ENCODE data around the gene CFAP43.

The CFAP43 gene

DNA sequence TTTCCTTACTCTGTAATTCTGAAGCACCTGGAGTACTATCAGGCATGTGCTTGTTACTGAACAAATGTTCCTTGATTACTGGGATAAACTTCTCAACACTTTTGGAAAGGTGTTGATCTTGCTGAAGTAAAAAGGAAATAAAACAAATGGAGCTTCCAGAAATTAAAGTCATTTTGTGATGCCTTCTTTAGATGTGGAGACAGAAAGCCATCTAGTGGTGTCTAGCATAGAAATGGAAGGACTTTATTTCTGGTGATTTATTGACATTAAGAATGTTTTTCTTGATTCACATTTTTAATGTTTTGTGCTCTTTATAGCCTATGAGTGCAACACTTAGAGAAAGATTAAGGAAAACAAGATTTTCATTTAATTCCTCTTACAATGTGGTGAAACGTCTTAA lies 108.8 kb downstream of the CFAP43 start:
- Histone ChIP-seq H3K4me3 (ENCODE audit: low read depth in 1 of 2, low read length in 2 of 2) (no peak overlapping the region), H3K27me3 (ENCODE audit: control insufficient read depth in 1 of 2, insufficient read depth in 2 of 2, low read length in 2 of 2) (no peaks in the 10 kb centered on the region), H3K9me3 (ENCODE audit: low read length) (no peaks in the 10 kb centered on the region), H3K36me3 (ENCODE audit: insufficient read depth, low read length) (no peaks in the 10 kb centered on the region), H3K4me1 (ENCODE audit: insufficient read depth, low read length) (peaks cover 6% of the 10 kb centered on the region), H3K27ac (ENCODE audit: low read depth, low read length) (no peak overlapping the region), H3K9ac (ENCODE audit: low read length) (no peak overlapping the region)

DNA sequence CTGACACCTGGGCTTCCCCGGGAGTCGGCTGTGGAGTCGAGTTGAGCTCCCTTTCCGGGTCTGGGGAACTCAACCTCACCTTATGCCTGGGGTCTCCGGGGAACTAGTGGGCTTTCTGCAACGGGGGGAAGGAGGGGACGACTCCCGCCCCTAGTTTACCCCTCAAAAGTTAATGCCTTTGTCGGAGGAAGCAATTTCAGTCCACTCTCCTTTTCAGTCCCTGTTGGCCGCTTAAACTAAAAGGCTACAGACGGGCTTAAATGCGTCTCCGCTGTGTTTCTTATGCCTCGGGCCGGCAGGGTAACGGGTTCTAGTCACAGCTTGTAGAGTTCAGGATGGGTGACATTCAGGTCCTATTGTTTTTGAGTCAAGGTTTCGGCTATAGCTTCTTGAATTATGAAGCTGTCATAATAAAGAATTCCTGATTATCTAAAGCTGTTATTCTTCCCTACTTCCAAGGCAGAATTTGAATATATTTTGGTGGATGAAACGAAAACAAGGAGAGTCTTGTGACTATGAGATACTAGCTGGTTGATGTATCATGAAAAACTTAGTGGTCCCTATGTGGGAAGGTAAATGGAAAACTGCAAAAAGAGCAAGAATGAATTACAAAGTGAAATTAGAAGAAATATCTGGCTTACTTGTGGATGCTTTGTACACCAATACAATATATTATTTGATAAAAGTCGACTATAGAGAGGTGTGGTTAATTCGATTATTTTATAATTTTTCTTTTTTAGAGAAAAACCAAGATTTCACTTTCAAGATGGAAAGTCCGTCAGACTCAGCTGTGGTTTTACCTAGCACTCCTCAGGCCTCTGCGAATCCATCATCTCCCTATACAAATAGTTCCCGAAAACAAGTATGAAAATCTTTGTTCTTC lies 109.7 kb downstream of the CFAP43 start:
- no peaks in the 10 kb centered on the region for H3K36me3 ChIP-seq (ENCODE audit: insufficient read depth, low read length)
- H3K4me1 ChIP-seq (ENCODE audit: insufficient read depth, low read length) = peaks cover 6% of the 10 kb centered on the region
- peak overlapping the region; percentile 63 for H3K27ac ChIP-seq (ENCODE audit: low read depth, low read length)
- H3K27me3 ChIP-seq (ENCODE audit: control insufficient read depth in 1 of 2, insufficient read depth in 2 of 2, low read length in 2 of 2) = no peaks in the 10 kb centered on the region
- peak overlapping the region; percentile 75 to 95 for H3K4me3 ChIP-seq (ENCODE audit: low read depth in 1 of 2, low read length in 2 of 2)
- peak overlapping the region; percentile 86 for H3K9ac ChIP-seq (ENCODE audit: low read length)
- H3K9me3 ChIP-seq (ENCODE audit: low read length) = no peaks in the 10 kb centered on the region

DNA sequence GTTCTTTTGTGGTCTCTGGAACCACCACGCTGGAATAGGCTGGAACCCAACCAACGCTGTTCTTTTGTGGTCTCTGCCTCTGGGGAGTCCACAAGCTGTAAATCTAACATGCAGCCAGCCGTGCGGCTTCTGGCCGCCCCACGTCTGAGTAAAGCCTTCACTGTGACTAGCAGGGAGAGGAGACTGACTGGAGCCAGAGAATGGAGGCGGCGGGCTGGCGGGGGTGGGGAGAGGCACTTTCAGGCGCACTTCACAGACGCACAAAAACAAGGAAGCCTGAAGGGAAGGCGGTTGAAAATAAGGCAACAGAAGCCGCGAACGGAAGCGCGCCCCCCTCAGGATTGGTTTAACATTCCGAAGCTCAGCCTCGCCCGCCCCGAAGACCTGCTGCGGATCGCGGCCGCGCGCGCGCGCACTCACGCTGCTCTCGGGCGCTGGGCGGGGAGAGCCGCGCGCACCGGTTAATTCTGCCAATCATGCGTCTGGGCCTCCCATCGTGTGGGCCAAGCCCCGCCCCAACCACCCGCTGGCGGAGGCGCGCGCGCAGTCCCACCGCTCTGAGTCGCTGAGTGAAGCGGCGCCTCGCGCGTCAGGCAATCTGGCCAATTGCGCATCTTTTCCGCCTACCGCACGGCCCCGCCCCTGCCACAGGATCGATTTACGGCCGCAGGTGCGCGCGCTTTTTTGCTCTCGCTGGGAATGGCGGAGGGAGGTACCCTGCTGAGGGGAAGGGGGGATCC lies 110.5 kb downstream of the CFAP43 start, which contains the start of gene SFR1:
Gene SFR1 (plus strand): TSS at position 687 of the 740 bp plus-strand sequence. CDS start 13 bp downstream, at position 700.
- peak within 1 kb of the TSS; percentile 96 for H3K9ac ChIP-seq (ENCODE audit: low read length)
- H3K27ac ChIP-seq (ENCODE audit: low read depth, low read length) = peak within 1 kb of the TSS; percentile 89
- peaks cover 6% of the 10 kb centered on the region for H3K4me1 ChIP-seq (ENCODE audit: insufficient read depth, low read length)
- no peaks in the 10 kb centered on the region for H3K9me3 ChIP-seq (ENCODE audit: low read length)
- H3K27me3 ChIP-seq (ENCODE audit: control insufficient read depth in 1 of 2, insufficient read depth in 2 of 2, low read length in 2 of 2) = no peaks in the 10 kb centered on the region
- H3K4me3 ChIP-seq (ENCODE audit: low read depth in 1 of 2, low read length in 2 of 2) = peak within 1 kb of the TSS; percentile 75 to 96
- H3K36me3 ChIP-seq (ENCODE audit: insufficient read depth, low read length) = no peaks in the 10 kb centered on the region

DNA sequence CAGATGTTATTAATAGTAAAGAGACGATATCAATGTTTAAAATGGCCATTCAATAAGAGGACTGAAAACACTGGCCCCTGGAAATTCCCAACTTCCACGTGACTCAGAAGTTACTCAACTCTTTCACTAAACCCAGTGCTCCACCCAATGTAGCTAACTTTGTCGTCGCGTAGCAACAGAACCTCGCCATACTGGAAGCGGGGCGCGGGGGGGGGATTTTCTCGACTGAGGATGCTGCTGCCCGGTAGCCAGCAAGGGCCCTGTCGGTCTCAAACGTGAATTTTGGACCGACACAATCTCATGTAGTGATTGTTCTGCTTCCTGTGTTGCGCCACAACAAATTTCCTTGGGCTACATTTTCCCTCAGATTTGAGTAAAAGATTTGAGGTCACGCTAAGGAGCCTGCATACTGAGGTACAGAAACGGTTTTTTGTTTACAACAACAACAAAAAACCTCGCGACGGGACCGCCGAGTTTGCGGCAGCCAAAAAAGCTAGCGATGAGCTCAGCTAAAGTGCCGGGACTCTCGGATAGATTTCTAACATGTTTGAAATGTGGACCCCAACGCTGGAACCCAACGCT lies 111.2 kb downstream of the CFAP43 start:
- Histone ChIP-seq H3K27ac (ENCODE audit: low read depth, low read length) (peak overlapping the region; percentile 89), H3K27me3 (ENCODE audit: control insufficient read depth in 1 of 2, insufficient read depth in 2 of 2, low read length in 2 of 2) (no peaks in the 10 kb centered on the region), H3K9ac (ENCODE audit: low read length) (peak overlapping the region; percentile 96), H3K4me1 (ENCODE audit: insufficient read depth, low read length) (peaks cover 6% of the 10 kb centered on the region), H3K9me3 (ENCODE audit: low read length) (no peaks in the 10 kb centered on the region), H3K4me3 (ENCODE audit: low read depth in 1 of 2, low read length in 2 of 2) (peak overlapping the region; percentile 35 to 96), H3K36me3 (ENCODE audit: insufficient read depth, low read length) (no peaks in the 10 kb centered on the region)

DNA sequence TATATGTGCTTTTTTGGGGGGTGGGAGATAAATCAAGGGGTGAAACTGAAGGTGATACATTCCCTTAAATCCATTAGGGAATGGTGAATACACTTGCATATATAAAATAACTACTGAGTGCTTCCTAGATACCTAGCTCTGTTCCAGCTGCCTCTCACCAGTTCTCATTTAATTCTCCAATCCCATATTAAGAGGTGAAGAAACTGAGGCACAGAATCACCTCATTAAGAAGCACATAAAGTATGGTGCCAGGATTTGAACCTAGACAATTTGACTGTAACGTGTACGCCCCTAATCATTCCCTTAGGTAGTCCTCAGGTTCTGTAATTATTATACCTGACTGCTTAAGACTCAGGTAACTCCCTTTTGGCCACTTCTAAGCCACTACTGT lies 111.7 kb downstream of the CFAP43 start:
- Histone ChIP-seq H3K4me1 (ENCODE audit: insufficient read depth, low read length) (peaks cover 6% of the 10 kb centered on the region), H3K36me3 (ENCODE audit: insufficient read depth, low read length) (no peaks in the 10 kb centered on the region), H3K9ac (ENCODE audit: low read length) (peak overlapping the region; percentile 96), H3K27ac (ENCODE audit: low read depth, low read length) (peak overlapping the region; percentile 89), H3K4me3 (ENCODE audit: low read depth in 1 of 2, low read length in 2 of 2) (peak overlapping the region in 1 of 2 donors; percentile 96), H3K27me3 (ENCODE audit: control insufficient read depth in 1 of 2, insufficient read depth in 2 of 2, low read length in 2 of 2) (no peaks in the 10 kb centered on the region), H3K9me3 (ENCODE audit: low read length) (no peaks in the 10 kb centered on the region)

DNA sequence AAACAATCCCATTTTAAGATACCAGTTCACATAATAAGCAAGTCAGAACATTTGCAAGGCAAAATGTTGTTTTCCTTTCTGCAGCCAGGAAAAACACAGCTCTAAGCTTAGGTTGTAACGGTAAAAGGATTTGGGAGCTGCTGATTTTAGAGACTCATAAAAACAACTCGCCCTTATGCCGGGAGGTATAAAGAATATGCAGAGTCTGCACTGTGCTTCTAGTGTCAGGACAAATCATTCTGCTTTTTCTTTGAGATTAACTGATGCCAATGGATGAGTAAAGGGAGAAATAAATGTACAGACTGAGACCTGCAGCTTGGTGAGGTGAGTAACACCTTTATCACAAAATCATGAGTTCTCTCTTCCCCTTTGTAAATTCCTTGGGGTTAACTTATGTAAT lies 112.2 kb downstream of the CFAP43 start:
- Histone ChIP-seq H3K9ac (ENCODE audit: low read length) (peak overlapping the region; percentile 96), H3K4me1 (ENCODE audit: insufficient read depth, low read length) (peaks cover 6% of the 10 kb centered on the region), H3K27ac (ENCODE audit: low read depth, low read length) (no peak overlapping the region), H3K27me3 (ENCODE audit: control insufficient read depth in 1 of 2, insufficient read depth in 2 of 2, low read length in 2 of 2) (no peaks in the 10 kb centered on the region), H3K4me3 (ENCODE audit: low read depth in 1 of 2, low read length in 2 of 2) (no peak overlapping the region), H3K9me3 (ENCODE audit: low read length) (no peaks in the 10 kb centered on the region), H3K36me3 (ENCODE audit: insufficient read depth, low read length) (no peaks in the 10 kb centered on the region)

DNA sequence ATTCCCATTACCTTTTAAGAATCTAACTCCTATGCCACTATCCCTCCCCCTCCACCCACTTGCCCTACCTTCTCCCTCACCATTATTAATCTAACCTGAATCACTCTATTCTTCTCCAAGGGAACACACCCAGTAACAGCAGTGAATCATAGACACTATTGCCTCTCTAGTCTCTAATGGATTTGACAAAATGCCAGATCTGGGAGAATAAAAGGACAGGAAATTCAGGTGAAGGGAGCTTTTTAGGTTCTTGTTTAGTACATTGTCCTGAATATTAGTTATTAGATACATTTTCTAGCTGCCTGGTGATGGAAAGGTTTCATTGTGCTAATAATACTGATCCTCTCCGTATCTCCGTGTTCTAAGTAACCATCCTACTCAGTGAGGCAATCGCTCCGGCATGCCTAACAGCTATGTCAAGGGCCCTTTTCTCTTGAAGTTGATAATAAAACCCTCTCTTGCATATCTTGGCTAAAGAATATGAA lies 114.3 kb downstream of the CFAP43 start:
- no peaks in the 10 kb centered on the region for H3K36me3 ChIP-seq (ENCODE audit: insufficient read depth, low read length)
- H3K4me3 ChIP-seq (ENCODE audit: low read depth in 1 of 2, low read length in 2 of 2) = no peak overlapping the region
- no peak overlapping the region for H3K9ac ChIP-seq (ENCODE audit: low read length)
- H3K9me3 ChIP-seq (ENCODE audit: low read length) = no peaks in the 10 kb centered on the region
- H3K4me1 ChIP-seq (ENCODE audit: insufficient read depth, low read length) = peaks cover 6% of the 10 kb centered on the region
- H3K27ac ChIP-seq (ENCODE audit: low read depth, low read length) = no peak overlapping the region
- no peaks in the 10 kb centered on the region for H3K27me3 ChIP-seq (ENCODE audit: control insufficient read depth in 1 of 2, insufficient read depth in 2 of 2, low read length in 2 of 2)

DNA sequence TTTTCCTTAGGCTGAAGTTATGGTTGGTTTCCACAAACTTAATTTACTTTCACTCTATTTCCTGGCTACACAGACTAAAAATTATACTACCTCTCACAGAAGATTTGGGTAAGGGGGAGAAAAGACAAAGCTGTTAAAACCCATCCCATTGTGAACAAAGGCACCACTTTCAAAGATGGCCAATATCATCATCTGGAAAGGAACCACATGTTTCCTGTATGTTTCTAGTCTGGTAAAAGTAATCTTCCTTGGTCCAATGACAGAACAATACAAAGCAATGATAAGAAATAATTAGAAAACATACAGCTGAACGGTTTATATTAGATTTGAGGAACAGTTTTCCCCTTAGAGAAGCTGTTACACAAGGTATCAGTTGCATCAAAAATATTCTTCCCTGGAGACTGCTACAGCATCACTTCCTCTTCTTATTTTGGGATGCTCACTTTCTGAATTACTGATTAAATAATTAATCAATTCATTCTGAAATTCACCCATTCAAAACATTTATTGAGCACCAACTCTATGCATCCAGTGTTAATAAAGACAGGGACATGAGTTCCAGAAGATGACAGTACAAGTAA lies 118.7 kb downstream of the CFAP43 start:
- Histone ChIP-seq H3K27me3 (ENCODE audit: control insufficient read depth in 1 of 2, insufficient read depth in 2 of 2, low read length in 2 of 2) (no peaks in the 10 kb centered on the region), H3K9ac (ENCODE audit: low read length) (no peak overlapping the region), H3K9me3 (ENCODE audit: low read length) (no peaks in the 10 kb centered on the region), H3K36me3 (ENCODE audit: insufficient read depth, low read length) (no peaks in the 10 kb centered on the region), H3K4me3 (ENCODE audit: low read depth in 1 of 2, low read length in 2 of 2) (no peak overlapping the region), H3K4me1 (ENCODE audit: insufficient read depth, low read length) (no peaks in the 10 kb centered on the region), H3K27ac (ENCODE audit: low read depth, low read length) (no peak overlapping the region)

DNA sequence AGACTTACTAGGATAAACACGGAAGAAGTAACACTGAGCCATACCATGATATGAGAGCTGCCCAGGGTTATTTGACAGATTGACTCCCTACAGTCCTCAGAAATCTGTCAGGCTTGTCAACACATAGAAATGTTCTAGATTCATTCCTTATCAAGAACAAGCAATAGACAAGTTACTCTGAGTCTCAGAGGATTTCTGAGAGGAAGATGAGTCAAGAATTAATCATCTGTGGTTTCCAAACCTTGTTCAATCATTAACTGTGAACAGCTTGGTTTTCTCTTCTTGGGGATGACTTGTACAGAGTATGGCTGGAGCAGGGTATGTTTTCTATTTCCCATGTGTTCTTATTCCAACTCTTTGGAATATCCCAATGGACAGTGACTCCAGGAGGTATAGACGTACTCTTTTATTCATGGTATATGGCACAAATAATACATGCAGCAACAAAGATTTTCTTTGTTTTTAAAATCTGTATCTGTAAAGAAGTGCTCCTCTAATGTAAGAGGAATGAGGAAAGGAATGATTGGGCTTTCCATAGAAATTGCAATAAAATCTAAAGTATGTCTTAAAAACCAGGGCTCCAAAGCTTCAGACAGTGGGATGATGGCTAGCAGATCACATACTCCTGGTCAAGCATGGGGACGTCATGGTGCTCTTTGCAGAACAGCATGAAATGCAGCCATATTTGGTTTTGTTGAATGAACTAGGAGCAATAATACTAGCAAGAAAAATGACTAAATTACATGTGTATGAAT lies 122.1 kb downstream of the CFAP43 start:
- Histone ChIP-seq H3K9me3 (ENCODE audit: low read length) (no peaks in the 10 kb centered on the region), H3K9ac (ENCODE audit: low read length) (no peak overlapping the region), H3K27me3 (ENCODE audit: control insufficient read depth in 1 of 2, insufficient read depth in 2 of 2, low read length in 2 of 2) (no peaks in the 10 kb centered on the region), H3K4me3 (ENCODE audit: low read depth in 1 of 2, low read length in 2 of 2) (no peak overlapping the region), H3K27ac (ENCODE audit: low read depth, low read length) (no peak overlapping the region), H3K4me1 (ENCODE audit: insufficient read depth, low read length) (no peaks in the 10 kb centered on the region), H3K36me3 (ENCODE audit: insufficient read depth, low read length) (no peaks in the 10 kb centered on the region)

DNA sequence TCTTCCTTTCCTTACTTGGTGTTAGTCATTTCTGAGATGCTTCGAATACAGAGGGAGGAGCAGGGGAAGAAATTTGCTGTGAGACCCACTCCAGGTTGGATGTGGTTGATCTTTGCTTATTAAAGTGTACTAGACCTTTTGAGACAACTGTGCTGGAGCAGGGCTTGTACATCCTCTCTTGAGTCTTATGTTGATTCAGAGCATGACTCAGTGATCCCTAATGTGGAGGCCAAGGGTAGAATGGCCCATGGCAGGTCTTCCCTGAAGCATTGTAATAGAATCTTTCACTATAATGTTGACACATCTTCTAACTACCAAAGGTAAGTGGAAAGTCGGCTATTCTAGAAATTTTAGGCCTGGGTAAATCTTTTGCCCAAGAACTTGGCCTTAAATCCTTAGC lies 127.2 kb downstream of the CFAP43 start:
- Histone ChIP-seq H3K9ac (ENCODE audit: low read length) (no peak overlapping the region), H3K27me3 (ENCODE audit: control insufficient read depth in 1 of 2, insufficient read depth in 2 of 2, low read length in 2 of 2) (no peaks in the 10 kb centered on the region), H3K36me3 (ENCODE audit: insufficient read depth, low read length) (no peaks in the 10 kb centered on the region), H3K4me3 (ENCODE audit: low read depth in 1 of 2, low read length in 2 of 2) (no peak overlapping the region), H3K9me3 (ENCODE audit: low read length) (no peaks in the 10 kb centered on the region), H3K4me1 (ENCODE audit: insufficient read depth, low read length) (no peaks in the 10 kb centered on the region), H3K27ac (ENCODE audit: low read depth, low read length) (no peak overlapping the region)
